GM21528 (cell line): ENCODE data around the gene CSTB.

ENCODE experiments used
- ATAC-seq: cut with Tn5 transposase; IDR thresholded peaks from one replicate; pipeline ENCODE4 v1.9.1; 2021; ENCODE audit warnings: mild to moderate bottlenecking, moderate library complexity; ENCODE audit not compliant: unreplicated experiment, low FRiP score

CSTB gene

GRCh38 chr21:43769325-43769958 is 6.7 kb downstream of the CSTB start:
- ATAC-seq = no peak

DNA sequence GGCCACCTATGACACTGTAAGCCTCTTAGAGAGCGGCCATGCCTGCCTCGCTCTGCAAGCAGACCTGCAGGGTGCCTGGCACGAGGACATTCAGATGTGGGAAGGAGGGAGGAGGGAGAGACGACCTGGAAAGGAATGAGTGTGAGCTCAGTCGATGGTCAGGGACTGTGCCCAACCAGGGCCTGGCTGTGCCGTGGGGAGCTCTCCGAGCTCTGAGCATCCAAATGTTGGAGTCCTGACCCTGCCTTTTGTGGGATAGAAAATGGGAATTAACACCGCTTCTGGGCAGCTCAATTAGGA is 7.3 kb downstream of the CSTB start:
- no peak for ATAC-seq

GRCh38 chr21:43767984-43768867 is 7.9 kb downstream of the CSTB start:
- ATAC-seq = no peak

GRCh38 chr21:43767498-43767983 is 8.6 kb downstream of the CSTB start:
- ATAC-seq = no peak

DNA sequence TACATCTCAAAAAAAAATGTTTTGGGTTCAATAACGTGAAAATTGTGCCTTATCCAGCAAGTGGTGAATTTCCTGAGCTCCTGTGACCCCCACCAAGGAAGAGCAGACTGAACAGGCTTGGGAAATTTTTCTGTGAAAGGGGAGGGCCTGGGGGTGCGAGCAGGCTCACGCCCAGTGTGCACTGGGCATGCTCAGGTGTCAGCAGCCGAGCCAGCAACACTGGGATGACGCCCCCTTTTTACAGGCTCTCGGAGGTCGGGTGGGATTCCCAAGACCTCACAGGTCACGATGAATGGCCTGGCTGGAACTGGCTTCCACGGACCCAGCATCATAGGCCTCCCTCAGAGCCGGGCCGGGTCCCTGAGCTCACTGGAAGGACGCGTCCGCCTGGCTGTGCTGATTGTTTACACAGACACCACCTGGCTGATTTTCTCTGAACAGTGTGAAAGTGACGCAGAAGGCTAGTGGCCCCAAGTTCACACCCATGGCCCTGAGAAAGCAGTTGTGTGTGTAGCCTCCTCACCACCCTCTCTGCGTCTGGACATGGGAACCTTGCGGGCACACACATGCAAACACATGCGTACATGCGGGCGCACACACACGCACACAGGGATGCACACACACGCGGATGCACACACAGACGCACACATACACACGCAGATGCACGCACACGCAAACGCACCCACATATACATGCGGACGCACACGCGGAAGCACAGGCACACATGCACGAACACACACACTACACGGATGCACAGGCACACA is 9.2 kb downstream of the CSTB start:
- no peak for ATAC-seq

DNA sequence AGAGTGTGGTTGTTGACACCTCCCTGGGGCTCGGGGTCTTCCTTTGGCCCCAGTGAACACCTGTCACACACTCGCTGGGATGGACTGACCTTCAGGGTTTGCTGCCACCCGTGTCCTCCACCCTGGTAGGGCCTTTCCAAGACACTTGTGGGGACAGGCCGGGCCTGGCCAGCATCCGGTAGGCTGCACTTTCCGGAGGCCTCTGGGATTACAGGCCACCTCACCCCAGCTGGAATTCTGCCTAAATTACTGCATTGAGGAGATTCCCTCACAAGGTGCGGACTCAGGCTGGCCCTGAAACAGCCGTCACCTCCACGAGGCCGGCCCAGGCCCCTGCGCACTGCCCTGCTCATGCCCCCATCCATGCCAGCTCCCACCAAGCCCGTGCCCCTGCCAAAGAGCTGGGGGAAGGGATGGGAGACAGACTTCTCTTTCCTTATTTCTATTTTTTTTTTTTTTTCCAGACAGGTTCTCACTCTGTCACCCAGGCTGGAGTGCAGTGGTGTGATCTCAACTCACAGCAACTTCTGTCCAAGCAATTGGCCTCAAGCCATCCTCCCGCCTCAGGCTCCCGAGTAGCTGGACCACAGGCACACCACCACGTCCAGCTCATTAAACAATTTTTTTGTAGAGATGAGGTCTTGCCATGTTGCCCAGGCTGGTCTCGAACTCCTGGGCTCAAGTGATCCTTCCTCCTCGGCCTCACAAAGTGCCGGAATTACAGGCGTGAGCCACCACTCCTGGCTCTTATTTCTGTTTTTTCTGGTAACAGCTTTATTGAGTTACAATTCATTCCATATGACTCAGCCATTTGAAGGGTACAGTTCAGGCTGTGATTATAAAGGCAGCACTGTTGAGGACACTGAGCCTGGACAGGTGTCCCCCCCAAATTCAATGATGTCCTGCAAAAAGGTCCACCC is 11.3 kb downstream of the CSTB start:
- ATAC-seq = no peak

DNA sequence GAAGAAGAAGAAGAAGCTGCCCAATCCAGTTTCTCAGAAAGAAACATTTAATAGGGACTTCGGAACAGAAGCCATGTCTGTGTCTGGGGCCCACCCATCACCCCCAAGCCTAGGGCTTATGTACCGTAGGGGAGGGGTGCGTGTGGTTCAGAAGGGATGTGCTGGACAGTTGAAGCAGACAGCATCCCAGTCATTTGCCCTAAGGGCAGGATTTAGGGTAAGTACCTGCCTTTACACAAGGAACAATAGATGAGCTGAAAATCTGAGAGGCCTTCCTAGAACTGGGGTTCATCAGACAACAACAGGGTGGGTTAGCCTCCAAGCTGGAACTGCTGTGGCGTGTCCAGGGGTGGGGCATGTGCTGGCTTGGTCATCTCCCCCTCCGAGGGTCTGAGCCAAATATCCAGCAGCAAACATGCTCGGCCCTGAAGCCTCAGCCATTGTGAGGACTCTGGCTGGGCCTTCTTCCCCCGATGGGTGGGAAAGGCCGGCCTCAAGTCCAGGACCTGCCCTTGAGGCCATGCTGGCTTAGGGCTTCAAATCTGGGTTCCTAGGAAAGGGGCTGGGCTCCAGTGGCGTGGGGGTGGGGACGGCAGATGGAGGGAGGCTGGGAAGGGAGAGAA is 12.1 kb downstream of the CSTB start:
- no peak for ATAC-seq

GRCh38 chr21:43762303-43763128 is 13.6 kb downstream of the CSTB start:
- no peak for ATAC-seq

- no peak for ATAC-seq
These were observed 14.2 kb downstream of the CSTB start for GRCh38 chr21:43761886-43762285.

DNA sequence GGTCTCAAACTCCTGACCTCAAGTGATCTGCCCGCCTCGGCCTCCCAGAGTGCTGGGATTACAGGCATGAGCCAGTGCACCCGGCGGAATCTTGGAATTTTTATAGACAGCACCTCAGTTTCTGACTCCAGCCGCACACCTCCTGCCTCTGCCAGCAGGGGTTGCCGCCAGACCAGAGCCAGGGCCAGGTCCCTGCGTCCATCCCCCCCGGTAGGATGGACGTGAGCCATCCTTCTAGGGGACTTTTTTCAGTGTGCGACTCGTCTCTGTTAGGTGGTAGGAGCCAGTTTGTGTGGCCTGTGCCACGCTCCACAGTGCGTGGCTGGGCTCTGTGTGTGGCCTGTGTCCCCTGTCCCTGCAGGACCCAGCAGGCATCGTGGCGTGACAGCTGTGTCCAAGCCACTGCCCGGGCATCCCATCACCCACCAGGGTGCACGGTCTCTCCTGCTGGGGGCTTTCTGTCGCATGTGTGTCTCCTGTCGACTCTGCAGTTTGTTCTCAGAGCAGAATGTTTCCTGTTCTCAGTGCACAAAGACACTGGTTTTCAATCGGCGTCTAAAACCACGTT is 15.6 kb downstream of the CSTB start:
- no peak for ATAC-seq

GRCh38 chr21:43759651-43760050 is 16.5 kb downstream of the CSTB start:
- no peak for ATAC-seq

DNA sequence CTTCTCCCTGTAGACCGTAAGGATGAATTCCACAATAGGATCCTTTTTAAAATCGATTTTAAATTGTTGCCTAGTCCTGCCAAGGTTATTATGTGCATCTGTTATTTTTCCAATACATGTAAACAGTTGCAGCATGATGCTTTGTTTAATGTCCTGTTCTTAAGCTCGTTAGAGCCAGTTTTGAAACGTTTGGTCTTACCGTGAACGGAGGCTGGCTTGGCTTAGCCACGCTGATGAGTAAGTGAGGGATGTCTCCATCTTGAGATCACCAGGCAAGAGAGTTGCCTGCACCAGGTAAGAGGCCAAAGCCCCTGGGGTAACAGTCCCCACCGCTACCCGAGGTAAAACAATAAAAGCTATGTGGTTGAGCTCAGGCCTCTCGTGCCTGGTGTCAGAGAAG is 17.3 kb downstream of the CSTB start:
- no peak for ATAC-seq

DNA sequence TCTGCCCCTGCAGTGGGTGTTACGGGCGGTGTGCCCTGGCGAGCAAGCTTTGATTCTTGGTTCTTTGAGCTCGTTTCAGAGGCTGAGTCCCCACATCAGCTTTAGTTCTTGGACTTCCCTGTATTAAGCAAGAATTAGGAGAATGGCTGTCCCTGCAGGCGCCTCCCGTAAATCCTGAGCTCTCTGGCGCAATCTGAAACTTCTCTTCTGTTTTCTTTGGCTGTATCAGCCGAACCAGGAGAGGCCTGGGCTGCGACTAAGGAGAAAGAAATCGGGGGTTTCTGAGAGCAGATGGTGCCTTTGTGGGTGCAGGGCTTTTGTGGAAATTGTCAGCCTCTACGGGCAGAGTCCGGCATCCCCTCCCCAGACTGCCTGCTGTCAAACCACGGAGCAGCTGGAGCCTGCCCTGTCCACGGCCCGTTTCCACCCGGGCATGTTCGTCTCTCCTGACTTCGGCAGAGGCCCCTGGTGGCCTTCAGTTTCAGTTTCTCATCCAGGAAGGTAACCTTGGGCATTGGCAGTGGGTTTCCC is 17.9 kb downstream of the CSTB start:
- no peak for ATAC-seq

DNA sequence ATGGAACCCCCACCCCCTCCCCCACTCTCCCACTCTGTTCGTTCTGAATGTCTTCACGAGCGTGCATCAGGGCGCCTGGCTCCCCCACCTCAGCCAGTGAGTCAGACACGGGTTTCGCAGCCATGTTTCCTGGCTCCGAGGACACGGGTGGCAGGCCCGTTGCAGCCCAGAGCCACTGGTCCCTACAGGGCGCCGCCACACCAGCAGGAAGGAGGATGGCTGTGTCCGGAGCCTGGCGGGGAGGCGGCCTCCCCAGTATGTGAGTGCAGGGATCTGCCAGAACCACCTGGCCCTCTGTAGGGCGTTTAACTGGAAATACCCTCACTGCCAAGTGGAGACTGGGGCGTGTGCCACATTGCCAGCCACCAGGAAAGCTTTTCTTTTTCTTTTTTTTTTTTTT is 18.5 kb downstream of the CSTB start:
- no peak for ATAC-seq

DNA sequence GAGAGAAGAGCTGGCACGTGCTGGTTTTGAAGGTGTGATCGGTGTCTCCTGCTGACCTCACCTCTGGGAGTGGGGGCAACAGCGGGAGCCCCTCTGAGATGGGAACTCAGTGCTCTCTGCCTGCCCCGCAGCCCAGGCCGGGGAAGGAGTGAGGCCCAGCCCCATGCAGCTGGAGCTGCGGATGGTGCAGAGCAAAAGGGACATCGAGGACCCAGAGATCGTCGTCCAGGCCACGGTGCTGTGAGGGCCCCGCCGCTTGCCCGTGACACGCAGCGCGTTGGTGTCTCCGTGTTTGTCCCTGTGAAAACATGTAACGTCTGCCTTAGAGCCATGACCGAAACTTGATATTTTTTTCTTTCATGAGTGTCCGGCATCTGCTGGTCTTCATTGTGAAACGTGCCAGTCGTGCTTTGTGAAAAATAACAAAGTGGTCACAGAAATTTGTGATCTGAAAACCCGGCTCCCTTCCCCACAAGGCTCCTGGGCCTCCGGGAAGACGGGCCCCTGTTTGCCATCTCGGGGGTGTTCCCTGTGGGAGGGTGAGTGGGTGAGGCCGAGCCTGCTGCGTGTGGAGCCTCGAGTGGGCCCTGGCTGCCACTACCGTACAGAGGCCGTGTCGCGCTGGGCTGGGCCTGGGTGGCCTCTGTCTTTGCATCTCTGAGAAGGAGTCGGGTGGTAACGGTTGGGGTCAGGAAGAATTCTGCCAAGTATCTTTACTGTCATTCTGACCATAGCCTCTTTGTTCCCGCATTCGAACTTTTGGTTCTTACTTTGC is 20.1 kb downstream of the CSTB start:
- ATAC-seq = no peak

GRCh38 chr21:43754948-43755781 is 20.9 kb downstream of the CSTB start:
- no peak for ATAC-seq

GRCh38 chr21:43753439-43753799 is 22.7 kb downstream of the CSTB start:
- no peak for ATAC-seq
